GM19239 (cell line): Measurements from ENCODE around the gene TMEM232.
"Not testable (repeated sequence)": the region's sequence is repeated elsewhere in the genome, so short reads cannot be mapped to it uniquely, and the experiment has no call there.

Experiments used
- DNase-seq: peaks from one replicate; pipeline ENCODE4 v3.0.0; 2011; ENCODE audit warnings: low spot score; ENCODE audit not compliant: insufficient read length
- FAIRE-seq: peaks from 2 replicates; lab custom pipeline; 2011; peaks lifted over from hg19 to GRCh38; lab: Jason Lieb, UNC

The TMEM232 gene

DNA sequence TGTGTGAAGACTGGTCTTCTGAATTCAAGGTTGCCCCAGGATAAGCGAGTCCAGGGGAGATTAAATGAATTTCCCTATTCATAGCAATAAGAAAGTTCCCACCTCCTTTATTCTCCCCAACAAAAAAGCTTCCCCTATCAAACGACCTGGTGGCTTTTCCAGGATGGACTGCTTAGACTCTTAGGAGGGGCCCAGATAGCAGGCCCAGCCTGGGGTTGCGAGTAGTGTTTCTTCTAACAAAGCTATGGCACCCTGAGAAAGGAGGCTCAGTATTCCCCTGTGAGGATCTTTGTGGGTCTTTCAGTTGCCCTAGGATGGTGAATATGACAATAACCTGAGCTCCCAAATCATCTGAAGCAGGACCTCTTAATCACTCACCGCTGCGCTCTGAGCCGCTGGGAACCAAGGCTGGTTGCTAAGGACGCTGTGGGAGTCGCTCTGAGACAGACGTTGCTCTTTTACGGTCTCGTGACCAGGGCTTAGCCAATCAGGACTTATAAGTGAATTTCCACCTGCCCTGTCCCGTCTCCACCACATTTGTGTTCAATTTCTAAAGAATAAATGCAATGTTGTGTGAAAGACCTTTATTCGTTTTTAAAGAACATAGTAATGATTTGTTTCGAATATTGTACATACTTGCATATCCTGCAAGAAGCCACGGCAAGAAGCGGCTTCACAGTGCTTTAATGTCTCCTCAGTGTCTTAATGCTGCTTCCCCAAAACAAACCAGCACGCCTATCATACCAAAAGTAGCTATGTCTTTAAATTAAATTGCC is at the start of gene TMEM232:
Gene TMEM232, minus strand, starts transcription at position 423 of the 776 bp plus-strand sequence. CDS start 59,319 bp downstream, outside the sequence.
- FAIRE-seq, result peak; percentile 96
- DNase-seq, result peak; percentile 29

DNA sequence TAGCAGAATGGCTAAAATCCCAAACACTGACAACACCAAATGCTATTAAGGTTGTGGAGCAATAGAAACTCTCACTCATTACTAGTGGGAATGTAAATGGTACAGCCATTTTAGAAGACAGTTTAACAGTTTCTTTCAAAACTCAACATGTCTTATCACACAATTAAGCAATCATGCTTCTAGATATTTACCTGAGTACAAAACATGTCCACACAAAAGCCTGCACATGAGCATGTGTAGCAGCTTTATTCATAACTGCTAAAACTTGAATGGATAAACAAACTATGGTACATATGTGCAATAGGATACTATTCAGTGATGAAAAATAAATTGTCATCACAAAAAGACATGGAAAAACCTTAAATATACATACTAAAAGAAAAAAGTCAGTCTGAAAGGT is 43.8 kb upstream of the TMEM232 start:
- FAIRE-seq, result peak; percentile 44

DNA sequence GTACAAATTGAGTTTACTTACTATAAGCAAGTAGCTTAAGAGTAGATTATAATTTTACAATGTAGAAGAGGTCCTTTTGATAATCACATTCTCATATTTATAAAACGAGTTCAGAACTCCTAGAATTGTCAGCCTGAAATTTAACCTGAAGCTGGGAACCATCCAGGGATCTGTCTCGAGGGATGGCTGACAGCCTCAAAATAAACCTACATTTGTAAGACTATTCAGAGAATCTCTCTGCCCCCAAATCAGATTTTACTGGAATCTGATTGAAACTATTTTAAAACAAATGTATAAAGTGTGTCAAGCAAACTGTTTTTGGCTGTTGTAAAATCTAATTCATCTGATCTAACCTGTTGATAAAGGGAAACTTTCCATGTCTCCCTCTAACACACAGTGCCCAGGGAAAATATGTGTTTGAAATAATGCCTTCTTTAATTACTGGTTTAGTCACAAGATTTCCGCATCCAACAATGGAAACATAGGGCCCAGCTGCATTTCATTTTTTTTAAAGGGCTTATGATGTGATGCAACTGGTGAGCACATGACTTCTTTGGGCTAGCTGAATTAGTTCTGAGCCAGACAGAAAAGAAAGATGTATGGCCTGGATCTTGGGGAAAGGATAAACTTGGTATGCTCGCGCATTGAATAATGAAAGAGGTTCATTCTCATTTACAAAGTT is 42.7 kb upstream of the TMEM232 start:
- no peak for DNase-seq
- no peak for FAIRE-seq

More for the DNA sequence above, 43.8 kb upstream of the TMEM232 start:
- no peak for DNase-seq

DNA sequence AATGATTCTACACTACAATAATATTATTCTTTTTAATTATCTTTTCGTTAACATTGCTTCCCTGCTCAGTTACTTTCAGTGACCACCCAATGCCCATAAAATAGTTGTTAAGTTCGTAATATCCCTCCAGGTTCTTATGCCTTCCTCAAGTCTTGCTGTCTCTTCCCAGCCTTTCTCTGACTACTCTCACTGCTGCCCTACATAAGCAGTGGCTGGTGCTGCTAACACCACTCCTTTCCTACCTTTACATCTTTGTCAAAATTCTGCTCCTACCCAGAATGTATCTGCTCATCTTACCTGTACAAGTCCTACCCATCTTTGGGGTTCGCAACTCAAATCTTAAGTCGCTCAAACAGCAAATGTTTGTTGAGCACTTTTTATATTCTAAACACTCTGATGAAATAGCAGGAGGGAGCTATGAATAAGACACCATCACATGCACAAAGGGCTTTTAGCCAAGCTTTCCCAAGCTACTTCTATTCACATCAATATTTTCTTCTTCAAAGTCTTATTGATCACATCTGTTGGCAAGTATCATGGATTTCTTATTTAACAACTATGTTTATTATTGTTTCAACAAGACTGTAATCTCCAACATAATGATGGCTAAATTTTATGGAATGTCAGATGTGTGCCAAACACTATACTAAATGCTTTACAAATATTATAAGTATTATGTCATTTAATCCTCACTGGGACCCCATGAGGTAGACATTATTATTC is 41.8 kb upstream of the TMEM232 start:
- DNase-seq (no peak), FAIRE-seq (no peak)

DNA sequence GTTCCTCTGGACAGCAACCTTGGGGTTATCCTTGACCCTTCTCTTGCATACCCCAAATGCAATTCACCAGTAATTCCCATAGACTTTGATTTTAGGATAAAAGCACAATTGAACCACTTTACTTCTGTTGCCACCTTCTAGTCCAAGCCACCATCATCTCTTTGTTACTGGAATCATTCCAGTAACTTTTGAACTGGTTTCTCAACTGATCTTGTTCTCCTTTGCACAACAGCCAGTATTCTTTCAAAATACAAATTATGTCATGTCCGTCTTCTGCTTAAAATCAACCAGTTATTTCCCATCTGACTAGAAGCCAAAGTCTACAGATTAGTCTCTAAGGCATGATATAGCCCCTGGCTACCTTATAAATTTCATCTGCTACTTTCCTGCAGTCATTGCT is 33.7 kb upstream of the TMEM232 start:
- FAIRE-seq, result no peak

DNA sequence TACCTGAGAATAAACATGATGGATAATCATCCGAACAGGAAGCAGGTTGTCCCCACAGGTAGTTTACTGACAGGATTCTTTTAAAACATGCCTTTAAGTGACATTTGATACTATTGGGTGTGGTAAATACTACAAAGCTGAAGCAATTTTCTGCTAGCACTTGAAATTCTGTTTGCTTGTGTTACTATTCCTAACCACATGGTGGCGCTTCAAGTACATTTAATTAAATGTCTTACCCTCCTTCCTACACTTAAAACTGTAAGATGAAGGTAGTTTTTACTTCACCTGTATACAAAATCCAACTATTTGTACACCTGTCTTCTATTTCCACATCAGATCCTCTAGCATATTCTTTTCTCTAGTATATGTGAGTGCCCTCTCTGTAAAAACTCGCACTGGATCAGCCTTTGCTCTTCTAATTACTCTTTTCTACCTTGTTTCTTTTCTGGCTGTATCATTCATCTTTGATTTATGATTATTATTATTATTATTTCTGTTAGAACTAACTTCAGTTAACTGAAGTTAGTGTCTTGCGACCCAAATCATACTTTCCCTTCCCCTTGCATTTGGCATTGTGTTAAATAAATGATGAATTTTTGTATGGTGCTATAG is 30.8 kb upstream of the TMEM232 start:
- no peak for DNase-seq

More for the DNA sequence above, 33.7 kb upstream of the TMEM232 start:
- no peak for DNase-seq

DNA sequence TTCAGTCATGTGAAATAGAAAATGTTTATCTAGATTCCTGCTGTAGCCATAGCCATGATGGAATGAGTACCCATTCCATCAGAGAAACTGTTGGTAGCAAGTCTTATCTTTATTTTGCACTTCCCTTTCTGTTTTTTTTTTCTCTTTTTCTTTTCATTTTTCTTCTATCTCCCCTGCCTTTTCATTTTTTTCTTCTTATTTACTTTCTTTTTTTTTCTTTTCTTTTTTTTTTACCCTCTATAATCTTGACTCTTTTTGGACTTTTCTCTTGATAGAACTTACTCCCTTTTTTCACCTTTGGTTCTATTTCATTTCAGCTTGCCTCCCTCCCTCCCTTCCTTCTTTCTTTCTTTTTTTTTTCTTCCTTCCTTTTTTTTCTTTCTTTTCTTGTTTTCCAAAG is 27.7 kb upstream of the TMEM232 start:
- FAIRE-seq (no peak), DNase-seq (no peak)

More for the DNA sequence above, 30.8 kb upstream of the TMEM232 start:
- FAIRE-seq, result peak; percentile 81

DNA sequence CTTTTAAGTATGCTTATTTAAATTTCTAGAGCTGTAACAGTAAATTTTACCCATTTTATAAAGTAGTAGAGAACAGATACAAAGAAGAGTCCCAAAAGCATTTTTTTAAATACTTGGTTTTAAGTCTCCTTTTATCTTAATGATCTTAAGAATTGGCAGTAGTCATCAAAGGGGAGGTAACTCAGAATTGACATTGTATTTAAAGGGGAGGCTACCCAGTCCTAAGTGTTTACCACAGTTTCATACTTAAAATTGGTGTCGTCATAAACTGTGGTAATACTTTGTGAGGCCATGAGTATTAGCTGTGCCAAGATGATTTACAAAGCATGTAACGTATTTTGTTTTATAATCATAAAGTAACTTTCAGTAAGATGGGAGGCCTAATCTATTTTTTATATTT is 27.1 kb upstream of the TMEM232 start:
- FAIRE-seq, result peak; percentile 26

DNA sequence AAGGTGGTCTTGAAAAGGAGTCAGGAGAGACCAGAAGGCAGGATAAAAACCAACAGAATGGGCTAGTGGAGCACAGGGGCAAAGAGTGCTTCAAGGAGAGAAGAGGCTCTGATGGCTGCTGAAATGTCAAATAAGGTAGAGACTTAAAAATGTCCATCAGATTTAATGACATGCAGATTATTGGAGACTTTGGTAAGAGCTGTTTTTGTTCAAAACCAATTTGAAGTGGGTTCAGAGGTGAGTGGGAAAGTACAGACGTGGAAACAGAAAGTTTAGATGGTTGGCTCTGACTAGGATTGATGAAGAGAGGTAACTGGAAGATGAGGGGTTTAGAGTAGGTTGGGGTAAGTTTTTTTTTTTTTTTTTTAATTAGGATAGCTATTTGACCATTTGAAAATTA is 26.5 kb upstream of the TMEM232 start:
- no peak for FAIRE-seq
- no peak for DNase-seq

More for the DNA sequence above, 27.1 kb upstream of the TMEM232 start:
- no peak for DNase-seq

DNA sequence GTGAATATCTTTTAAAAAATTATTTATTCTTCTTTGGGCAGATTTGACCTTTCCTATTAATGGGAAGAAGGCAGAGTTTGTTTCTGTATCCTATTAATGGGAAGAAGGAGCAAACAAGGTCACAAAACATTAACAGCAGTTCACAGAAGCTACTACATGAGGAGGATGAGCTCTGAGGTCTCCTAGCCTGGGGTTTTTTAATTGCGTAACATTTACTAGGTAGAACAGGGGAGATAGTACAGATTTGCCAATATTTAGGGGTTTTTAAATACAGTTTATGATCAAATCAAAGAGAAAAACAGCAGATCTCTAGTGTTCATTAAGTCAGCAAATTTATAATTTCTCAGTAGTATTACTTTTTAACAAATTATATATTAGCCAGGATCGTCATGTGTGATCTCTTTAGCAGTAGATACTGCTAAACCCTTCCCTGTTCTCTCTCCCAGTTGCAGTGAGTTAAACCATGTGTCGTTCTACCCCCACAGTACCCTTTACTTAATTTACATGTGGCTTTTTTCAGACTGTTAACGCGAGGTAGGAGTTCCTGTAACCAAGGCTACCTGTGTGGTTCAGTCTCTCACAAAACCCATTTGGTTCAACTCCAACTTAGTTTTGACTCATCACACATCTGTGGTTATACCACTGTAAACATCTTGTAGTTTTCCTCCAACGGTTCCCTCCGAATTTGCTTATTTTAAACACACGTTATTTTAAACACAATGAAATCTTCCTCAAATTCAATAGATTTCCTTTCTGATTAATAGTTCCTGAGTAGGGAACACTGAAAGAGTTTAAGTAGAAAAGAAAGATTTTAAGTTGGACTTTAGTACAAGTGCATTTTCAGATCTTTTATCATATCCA is 25.7 kb upstream of the TMEM232 start:
- peak; percentile 99 for FAIRE-seq
- peak; percentile 36 for DNase-seq

DNA sequence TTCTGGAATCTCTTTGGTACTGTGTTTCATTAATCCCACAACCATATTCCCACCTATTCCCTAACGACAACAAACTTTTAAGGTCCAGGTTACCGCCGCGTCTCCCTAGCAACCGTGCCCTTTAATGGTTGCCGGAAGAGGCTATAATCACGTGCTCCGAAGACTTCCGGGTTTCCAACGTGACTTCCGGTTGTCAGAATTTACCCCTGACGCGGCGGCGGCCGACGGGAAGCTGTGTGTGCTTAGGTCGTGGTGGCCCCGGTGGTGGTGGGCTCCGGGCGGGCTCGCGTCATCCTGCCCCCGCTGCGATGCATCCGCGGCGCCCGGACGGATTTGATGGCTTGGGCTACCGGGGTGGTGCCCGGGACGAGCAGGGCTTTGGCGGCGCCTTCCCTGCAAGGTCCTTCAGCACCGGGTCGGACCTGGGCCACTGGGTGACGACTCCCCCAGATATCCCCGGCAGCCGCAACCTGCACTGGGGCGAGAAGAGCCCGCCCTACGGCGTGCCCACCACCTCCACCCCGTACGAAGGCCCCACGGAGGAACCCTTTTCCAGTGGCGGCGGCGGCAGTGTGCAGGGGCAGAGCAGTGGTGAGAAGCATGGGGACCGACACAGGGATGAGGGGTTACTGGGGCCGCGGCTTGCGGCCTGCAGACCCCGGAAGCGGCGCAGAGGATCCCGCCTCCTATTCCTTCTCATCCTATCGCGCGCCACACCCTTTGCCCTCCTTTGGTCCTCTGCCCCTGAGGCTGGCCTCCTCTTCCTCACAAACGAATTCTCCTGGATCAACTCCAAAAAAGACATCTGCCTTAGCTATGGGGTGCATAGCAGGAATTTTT is 12.6 kb upstream of the TMEM232 start, which contains the start of gene SLC25A46:
Gene SLC25A46, plus strand, starts transcription at position 196 of the 840 bp plus-strand sequence. Its CDS starts 113 bp downstream, at position 309.
- FAIRE-seq (peak; percentile 98), DNase-seq (peak; percentile 56)

DNA sequence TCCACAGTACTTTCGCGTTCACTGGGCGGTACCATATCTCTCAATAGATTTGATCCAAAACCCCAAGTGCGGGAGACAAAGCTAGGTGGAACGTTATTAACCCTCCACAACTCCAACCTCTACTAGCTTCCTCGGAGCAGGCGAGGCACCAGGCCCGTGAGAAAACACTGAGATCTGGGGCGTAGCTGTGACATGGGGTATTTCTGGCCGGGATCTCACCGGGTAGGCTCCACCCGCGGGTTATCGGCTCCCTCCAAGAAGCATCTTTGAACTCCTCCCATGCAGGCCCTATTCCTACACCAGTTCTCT is 12.0 kb upstream of the TMEM232 start:
- peak; percentile 21 for DNase-seq
- FAIRE-seq, result no peak

DNA sequence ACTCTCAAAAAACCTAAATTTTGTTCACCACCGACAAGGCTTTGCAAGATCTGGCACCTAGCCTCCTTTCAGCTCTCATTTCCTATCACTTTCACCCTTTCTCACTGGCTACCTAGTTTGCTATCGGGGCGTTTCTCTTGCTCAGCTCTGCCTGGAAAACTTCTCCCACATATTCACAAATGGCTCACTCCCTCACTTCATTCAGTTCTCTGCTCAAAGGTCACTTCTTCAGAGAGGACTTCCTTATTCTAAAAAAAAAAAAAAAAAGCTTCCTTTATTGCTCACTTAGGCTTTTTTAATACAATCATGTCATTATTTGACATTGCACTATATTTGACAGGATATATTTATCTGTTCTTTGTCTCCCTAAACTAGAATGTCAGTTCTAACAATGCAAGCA is 10.3 kb upstream of the TMEM232 start:
- no peak for FAIRE-seq
- DNase-seq, result no peak

DNA sequence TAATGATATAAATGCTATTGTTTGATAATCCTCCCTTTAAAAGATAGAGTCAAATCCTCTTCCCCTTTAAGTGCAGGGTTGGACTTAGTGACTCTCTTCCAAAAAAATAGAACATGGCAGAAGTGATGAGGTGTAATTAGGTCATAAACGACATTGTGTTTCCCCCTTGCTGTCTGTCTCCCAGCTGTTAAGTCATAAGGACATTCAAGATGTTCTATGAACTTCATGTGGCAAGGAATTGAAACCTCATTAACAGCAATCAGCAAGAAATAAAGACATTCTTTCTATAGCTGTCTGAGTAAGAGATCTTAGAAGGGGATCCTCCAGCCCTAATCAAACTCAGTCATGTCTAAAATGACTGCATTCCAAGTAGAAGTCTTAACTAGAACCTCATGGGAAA is 9.1 kb upstream of the TMEM232 start:
- FAIRE-seq (no peak), DNase-seq (no peak)

DNA sequence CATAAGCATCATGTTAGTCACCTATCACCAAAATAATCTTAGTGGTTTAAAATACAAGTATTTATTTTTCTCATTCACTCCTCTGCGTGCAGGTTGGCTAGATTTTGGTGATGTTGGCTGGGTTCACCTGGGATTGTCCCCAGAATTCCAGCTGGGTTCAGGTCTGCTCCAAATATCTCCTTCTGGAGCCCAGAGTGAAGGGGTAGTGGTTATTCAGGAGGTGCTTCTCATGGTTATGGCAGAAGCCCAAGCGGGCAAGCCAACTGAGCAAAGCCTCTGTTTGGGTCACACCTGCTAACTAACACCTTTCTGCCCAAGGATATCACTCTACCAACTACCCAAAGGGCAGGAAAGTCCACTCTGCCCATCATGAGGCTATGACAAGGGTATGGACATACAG is 7.6 kb upstream of the TMEM232 start:
- DNase-seq (no peak), FAIRE-seq (no peak)

DNA sequence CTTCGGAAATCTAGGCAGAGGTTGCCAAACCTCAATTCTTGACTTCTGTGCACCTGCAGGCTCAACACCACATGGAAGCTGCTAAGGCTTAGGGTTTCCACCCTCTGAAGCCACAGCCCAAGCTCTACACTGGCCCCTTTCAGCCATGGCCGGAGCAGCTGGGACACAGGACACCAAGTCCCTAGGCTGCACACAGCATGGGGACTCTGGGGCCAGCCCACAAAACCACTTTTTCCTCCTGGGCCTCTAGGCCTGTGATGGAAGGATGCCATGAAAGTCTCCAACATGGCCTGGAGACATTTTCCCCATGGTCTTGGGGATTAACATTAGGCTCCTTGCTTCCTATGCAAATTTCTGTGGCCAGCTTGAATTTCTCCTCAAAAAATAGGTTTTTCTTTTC is 5.0 kb upstream of the TMEM232 start:
- FAIRE-seq, result not testable (repeated sequence)

DNA sequence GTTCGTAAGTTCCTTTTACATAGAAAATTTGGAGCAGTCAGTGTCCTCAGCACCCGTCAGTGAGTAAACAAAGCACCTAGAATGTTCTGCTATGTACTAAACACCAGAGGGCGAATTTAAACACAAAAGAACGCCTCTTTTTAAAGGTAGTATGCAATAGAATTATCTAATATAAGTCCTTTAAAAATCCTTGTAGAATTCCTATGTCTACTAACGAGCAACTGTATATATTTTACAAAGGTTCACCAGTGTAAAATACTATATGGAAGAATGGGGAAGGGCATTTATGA is 499 bp upstream of the TMEM232 start:
- FAIRE-seq (no peak), DNase-seq (no peak)

More for the DNA sequence above, 5.0 kb upstream of the TMEM232 start:
- DNase-seq, result not testable (repeated sequence)

DNA sequence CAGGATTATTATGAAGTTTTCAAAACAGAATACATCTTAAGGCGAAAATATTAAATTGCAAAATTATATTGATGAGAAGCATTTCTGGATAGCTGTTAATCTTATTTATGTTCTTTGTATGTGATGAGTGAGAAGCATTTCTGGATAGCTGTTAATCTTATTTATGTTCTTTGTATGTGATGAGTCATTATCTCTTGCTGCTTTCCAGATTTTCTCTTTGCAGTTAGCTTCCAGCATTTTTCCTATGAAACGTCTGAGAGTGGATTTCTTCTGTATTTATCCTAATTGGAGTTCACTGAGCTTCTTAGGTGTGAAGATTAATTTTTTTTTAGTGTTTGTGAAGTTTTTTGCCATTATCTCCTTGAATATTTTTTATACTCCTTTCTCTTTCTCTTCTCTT is 8.2 kb downstream of the TMEM232 start:
- no peak for FAIRE-seq
- DNase-seq, result no peak
